Esophagus squamous epithelium (tissue), 4 donors: ENCODE measurements around the gene LIN7A.

Source experiments
- POLR2A ChIP-seq, 4 donors: fragments of 450-650 bp; IDR thresholded peaks; one replicate each; pipeline ENCODE4 v1.6.1; 2017; ENCODE audit warnings: antibody characterized with exemption in 4 of 4, mild to moderate bottlenecking in 4 of 4, moderate library complexity in 3 of 4
- TF ChIP-seq, protein P1 (sequence below), 6 experiments: fragments of 450-650 bp in 4 of 6; fragments of 200-600 bp in 2 of 6; sonication (generic) in 2 of 6; IDR thresholded peaks; one replicate each; pipeline ENCODE4 v1.5.1; 2016 to 2019; ENCODE audit warnings: antibody characterized with exemption in 6 of 6, mild to moderate bottlenecking in 4 of 6, moderate library complexity in 4 of 6

GRCh38 chr12:80909370-80909769 lies 28.4 kb downstream of the LIN7A start:
- TF ChIP-seq, protein P1, sequence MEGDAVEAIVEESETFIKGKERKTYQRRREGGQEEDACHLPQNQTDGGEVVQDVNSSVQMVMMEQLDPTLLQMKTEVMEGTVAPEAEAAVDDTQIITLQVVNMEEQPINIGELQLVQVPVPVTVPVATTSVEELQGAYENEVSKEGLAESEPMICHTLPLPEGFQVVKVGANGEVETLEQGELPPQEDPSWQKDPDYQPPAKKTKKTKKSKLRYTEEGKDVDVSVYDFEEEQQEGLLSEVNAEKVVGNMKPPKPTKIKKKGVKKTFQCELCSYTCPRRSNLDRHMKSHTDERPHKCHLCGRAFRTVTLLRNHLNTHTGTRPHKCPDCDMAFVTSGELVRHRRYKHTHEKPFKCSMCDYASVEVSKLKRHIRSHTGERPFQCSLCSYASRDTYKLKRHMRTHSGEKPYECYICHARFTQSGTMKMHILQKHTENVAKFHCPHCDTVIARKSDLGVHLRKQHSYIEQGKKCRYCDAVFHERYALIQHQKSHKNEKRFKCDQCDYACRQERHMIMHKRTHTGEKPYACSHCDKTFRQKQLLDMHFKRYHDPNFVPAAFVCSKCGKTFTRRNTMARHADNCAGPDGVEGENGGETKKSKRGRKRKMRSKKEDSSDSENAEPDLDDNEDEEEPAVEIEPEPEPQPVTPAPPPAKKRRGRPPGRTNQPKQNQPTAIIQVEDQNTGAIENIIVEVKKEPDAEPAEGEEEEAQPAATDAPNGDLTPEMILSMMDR (IDR thresholded peaks at IDR 0.05): no peak
- TF ChIP-seq POLR2A (IDR thresholded peaks at IDR 0.05): no peak
